Pons (tissue), 1 donor: ENCODE results near the gene NHLH2.

Source experiments
- DNase-seq: peaks from one replicate; pipeline ENCODE4 v3.0.0-alpha.2; 2016; ENCODE audit warnings: low spot score

NHLH2 gene

GRCh38 chr1:115840605-115841460 lies at the start of gene NHLH2:
Gene NHLH2, minus strand, starts transcription at chr1:115841126. Its CDS starts 2,754 bp downstream, at chr1:115838372.
- DNase-seq: peak; percentile 4

- DNase-seq: peak; percentile 58
These were observed 49.7 kb upstream of the NHLH2 start for GRCh38 chr1:115890580-115890979.

GRCh38 chr1:115888976-115889375 lies 48.0 kb upstream of the NHLH2 start:
- no peak for DNase-seq

- no peak for DNase-seq
These were observed 42.3 kb upstream of the NHLH2 start for GRCh38 chr1:115882913-115883902.

GRCh38 chr1:115880981-115881672 lies 40.2 kb upstream of the NHLH2 start:
- no peak for DNase-seq

- no peak for DNase-seq
These were observed 39.1 kb upstream of the NHLH2 start for GRCh38 chr1:115879977-115880376.

GRCh38 chr1:115877511-115877910 lies 36.6 kb upstream of the NHLH2 start:
- DNase-seq: no peak

- no peak for DNase-seq
These were observed 34.0 kb upstream of the NHLH2 start for GRCh38 chr1:115874904-115875303.

- no peak for DNase-seq
These were observed 33.6 kb upstream of the NHLH2 start for GRCh38 chr1:115874497-115874896.

GRCh38 chr1:115873184-115873583 lies 32.3 kb upstream of the NHLH2 start:
- DNase-seq: no peak

- DNase-seq: no peak
These were observed 28.1 kb upstream of the NHLH2 start for GRCh38 chr1:115869064-115869463.

GRCh38 chr1:115867216-115867615 lies 26.3 kb upstream of the NHLH2 start:
- DNase-seq: no peak

GRCh38 chr1:115865704-115866380 lies 24.9 kb upstream of the NHLH2 start:
- no peak for DNase-seq

GRCh38 chr1:115862403-115862802 lies 21.5 kb upstream of the NHLH2 start:
- no peak for DNase-seq

GRCh38 chr1:115854005-115854404 lies 13.1 kb upstream of the NHLH2 start:
- DNase-seq: no peak

- DNase-seq: no peak
These were observed 10.0 kb upstream of the NHLH2 start for GRCh38 chr1:115850937-115851336.

GRCh38 chr1:115847787-115848186 lies 6.9 kb upstream of the NHLH2 start:
- DNase-seq: no peak

GRCh38 chr1:115842948-115843347 lies 2.0 kb upstream of the NHLH2 start:
- no peak for DNase-seq

- DNase-seq: peak; percentile 37
These were observed 1.2 kb downstream of the NHLH2 start for GRCh38 chr1:115839679-115840237.

GRCh38 chr1:115839029-115839678 lies 1.8 kb downstream of the NHLH2 start:
- DNase-seq: peak; percentile 15
